Putamen (tissue), 1 donor: ENCODE results near the gene MGAT1.
"Not testable (repeated sequence)": the region's sequence is repeated elsewhere in the genome, so short reads cannot be mapped to it uniquely, and the experiment has no call there.

ENCODE experiments used
- DNase-seq: peaks from one replicate; pipeline ENCODE4 v3.0.0-alpha.2; 2016; ENCODE audit warnings: low spot score

Gene MGAT1

GRCh38 chr5:180804129-180804618 is 1.6 kb upstream of the MGAT1 start:
- no peak for DNase-seq

GRCh38 chr5:180803181-180804128 is 849 bp upstream of the MGAT1 start:
- no peak for DNase-seq

GRCh38 chr5:180801596-180802324 is 846 bp downstream of the MGAT1 start:
- DNase-seq = no peak

- no peak for DNase-seq
Measured at GRCh38 chr5:180799902-180800801, 2.5 kb downstream of the MGAT1 start.

GRCh38 chr5:180799194-180799593 is 3.4 kb downstream of the MGAT1 start:
- DNase-seq = no peak

- DNase-seq = no peak
Measured at GRCh38 chr5:180798193-180798592, 4.4 kb downstream of the MGAT1 start.

GRCh38 chr5:180797256-180798192 is 5.1 kb downstream of the MGAT1 start:
- DNase-seq = no peak

GRCh38 chr5:180795771-180796313 is 6.8 kb downstream of the MGAT1 start:
- DNase-seq = no peak

- no peak for DNase-seq
Measured at GRCh38 chr5:180792965-180793287, 9.7 kb downstream of the MGAT1 start.

GRCh38 chr5:180792287-180792964 is 10.2 kb downstream of the MGAT1 start:
- no peak for DNase-seq

GRCh38 chr5:180791611-180792213 is 10.9 kb downstream of the MGAT1 start:
- no peak for DNase-seq

- DNase-seq = no peak
Measured at GRCh38 chr5:180790524-180790923, 12.1 kb downstream of the MGAT1 start.

GRCh38 chr5:180790020-180790419 is 12.6 kb downstream of the MGAT1 start:
- no peak for DNase-seq

- DNase-seq = not testable (repeated sequence)
Measured at GRCh38 chr5:180788651-180789410, 13.8 kb downstream of the MGAT1 start.

GRCh38 chr5:180787711-180788431 is 14.7 kb downstream of the MGAT1 start:
- DNase-seq = no peak

- no peak for DNase-seq
Measured at GRCh38 chr5:180786531-180787398, 15.8 kb downstream of the MGAT1 start.

- DNase-seq = no peak
Measured at GRCh38 chr5:180785794-180786221, 16.8 kb downstream of the MGAT1 start.
